ENCODE measurements around the gene PLA2G12A.

- TF ChIP-seq CTCF (conservative IDR thresholded peaks at IDR 0.05 in 1 of 2, IDR thresholded peaks at IDR 0.05 in 1 of 2; ENCODE audit: low read depth in 1 of 2, low read length in 2 of 2) = no peak
- TF ChIP-seq EZH2 (IDR thresholded peaks at IDR 0.05; ENCODE audit: low read length, missing control alignments) = no peak
Measured at GRCh38 chr4:109750652-109751244, 20.9 kb upstream of the PLA2G12A start.

Measured in fibroblast of lung (primary cell).